ENCODE measurements around the gene THBS4. TPM values are rescaled to one million over a fixed set of nuclear protein-coding genes. Genes with fewer than 3 reads are reported as not detected.

THBS4 gene
- total RNA-seq, 6 donors from 2014 or later = 0.44 to 3.9 (median 1.2) TPM; not detected in 1

GRCh38 chr5:80034559-80034958 is 589 bp upstream of the THBS4 start:
- no peak for TF ChIP-seq POLR2A (IDR thresholded peaks at IDR 0.05)
- TF ChIP-seq EP300 (IDR thresholded peaks at IDR 0.05) = no peak
- TF ChIP-seq POLR2AphosphoS5 (IDR thresholded peaks at IDR 0.05) = no peak
- TF ChIP-seq, protein P1, sequence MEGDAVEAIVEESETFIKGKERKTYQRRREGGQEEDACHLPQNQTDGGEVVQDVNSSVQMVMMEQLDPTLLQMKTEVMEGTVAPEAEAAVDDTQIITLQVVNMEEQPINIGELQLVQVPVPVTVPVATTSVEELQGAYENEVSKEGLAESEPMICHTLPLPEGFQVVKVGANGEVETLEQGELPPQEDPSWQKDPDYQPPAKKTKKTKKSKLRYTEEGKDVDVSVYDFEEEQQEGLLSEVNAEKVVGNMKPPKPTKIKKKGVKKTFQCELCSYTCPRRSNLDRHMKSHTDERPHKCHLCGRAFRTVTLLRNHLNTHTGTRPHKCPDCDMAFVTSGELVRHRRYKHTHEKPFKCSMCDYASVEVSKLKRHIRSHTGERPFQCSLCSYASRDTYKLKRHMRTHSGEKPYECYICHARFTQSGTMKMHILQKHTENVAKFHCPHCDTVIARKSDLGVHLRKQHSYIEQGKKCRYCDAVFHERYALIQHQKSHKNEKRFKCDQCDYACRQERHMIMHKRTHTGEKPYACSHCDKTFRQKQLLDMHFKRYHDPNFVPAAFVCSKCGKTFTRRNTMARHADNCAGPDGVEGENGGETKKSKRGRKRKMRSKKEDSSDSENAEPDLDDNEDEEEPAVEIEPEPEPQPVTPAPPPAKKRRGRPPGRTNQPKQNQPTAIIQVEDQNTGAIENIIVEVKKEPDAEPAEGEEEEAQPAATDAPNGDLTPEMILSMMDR (IDR thresholded peaks at IDR 0.05) = no peak
- H3K36me3 ChIP-seq = no peaks in the 10 kb centered on the region
- WGBS, 2 donors = 32 to 37% methylated on average over 8 of the region's 8 CpGs
- H3K9me3 ChIP-seq = no peaks in the 10 kb centered on the region
- H3K4me3 ChIP-seq = peak overlapping the region in 1 of 4 donors; percentile 18
- no peak for ATAC-seq (ENCODE audit: low FRiP score in 2 of 2)
- DNase-seq = no peak
- peaks cover 0 to 21% (median 9%) of the 10 kb centered on the region in 4 donors for H3K27me3 ChIP-seq
- H3K27ac ChIP-seq = no peak overlapping the region
- H3K4me1 ChIP-seq = peaks cover 0 to 10% (median 2%) of the 10 kb centered on the region in 4 donors

DNA sequence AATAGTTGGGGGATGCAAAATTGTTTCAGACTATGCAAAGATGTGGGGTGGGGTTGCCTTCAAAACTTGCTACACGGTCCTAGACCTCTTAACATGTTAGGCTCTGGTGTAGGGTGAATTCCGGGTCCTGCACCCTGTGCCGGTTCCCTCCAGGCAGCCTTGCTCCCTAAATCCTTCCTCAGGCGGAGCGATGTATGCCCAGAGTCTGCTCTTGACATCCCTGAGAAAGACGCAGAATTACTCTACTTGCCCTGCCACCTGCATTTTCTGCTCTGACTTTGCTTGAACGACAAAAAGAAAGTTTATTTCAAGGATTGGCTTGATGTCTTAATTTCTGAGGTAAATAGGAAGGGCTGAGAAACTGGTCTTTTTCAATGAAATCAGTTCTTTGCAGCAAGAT is 691 bp downstream of the THBS4 start:
- H3K4me1 ChIP-seq = peaks cover 0 to 10% (median 2%) of the 10 kb centered on the region in 4 donors
- no peak overlapping the region for H3K4me3 ChIP-seq
- no peak for DNase-seq
- H3K27me3 ChIP-seq = peaks cover 0 to 21% (median 9%) of the 10 kb centered on the region in 4 donors
- no peaks in the 10 kb centered on the region for H3K9me3 ChIP-seq
- ATAC-seq (ENCODE audit: low FRiP score in 2 of 2) = no peak
- TF ChIP-seq EP300 (IDR thresholded peaks at IDR 0.05) (no peak), POLR2AphosphoS5 (IDR thresholded peaks at IDR 0.05) (no peak), POLR2A (IDR thresholded peaks at IDR 0.05) (no peak)
- TF ChIP-seq, protein P1 (IDR thresholded peaks at IDR 0.05) = no peak
- no peaks in the 10 kb centered on the region for H3K36me3 ChIP-seq
- H3K27ac ChIP-seq = no peak overlapping the region
- 66 to 80% methylated on average over 7 of the region's 7 CpGs for WGBS, 2 donors

- 84 to 89% methylated on average over 5 of the region's 5 CpGs for WGBS, 2 donors
- TF ChIP-seq POLR2AphosphoS5 (IDR thresholded peaks at IDR 0.05) (no peak), POLR2A (IDR thresholded peaks at IDR 0.05) (no peak), EP300 (IDR thresholded peaks at IDR 0.05) (no peak)
- TF ChIP-seq, protein P1 (IDR thresholded peaks at IDR 0.05) = no peak
- H3K4me1 ChIP-seq = peaks cover 0 to 10% (median 2%) of the 10 kb centered on the region in 4 donors
- H3K27me3 ChIP-seq = peaks cover 0 to 21% (median 9%) of the 10 kb centered on the region in 4 donors
- no peaks in the 10 kb centered on the region for H3K9me3 ChIP-seq
- no peak overlapping the region for H3K27ac ChIP-seq
- DNase-seq (no peak), ATAC-seq (ENCODE audit: low FRiP score in 2 of 2) (no peak)
- no peaks in the 10 kb centered on the region for H3K36me3 ChIP-seq
- H3K4me3 ChIP-seq = no peak overlapping the region
These were observed 1.5 kb downstream of the THBS4 start for GRCh38 chr5:80036615-80037014.

- Histone ChIP-seq H3K36me3 (no peaks in the 10 kb centered on the region), H3K4me3 (no peak overlapping the region), H3K9me3 (no peaks in the 10 kb centered on the region), H3K27me3 (peaks cover 0 to 21% (median 9%) of the 10 kb centered on the region in 4 donors), H3K4me1 (peaks cover 0 to 10% (median 2%) of the 10 kb centered on the region in 4 donors), H3K27ac (no peak overlapping the region)
- no peak for TF ChIP-seq POLR2A (IDR thresholded peaks at IDR 0.05)
- TF ChIP-seq POLR2AphosphoS5 (IDR thresholded peaks at IDR 0.05) = no peak
- no peak for TF ChIP-seq EP300 (IDR thresholded peaks at IDR 0.05)
- TF ChIP-seq, protein P1 (IDR thresholded peaks at IDR 0.05) = no peak
- DNase-seq = no peak
- ATAC-seq (ENCODE audit: low FRiP score in 2 of 2) = no peak
- 81 to 86% methylated on average over 5 of the region's 5 CpGs for WGBS, 2 donors
These were observed 2.2 kb downstream of the THBS4 start for GRCh38 chr5:80037366-80037765.

DNA sequence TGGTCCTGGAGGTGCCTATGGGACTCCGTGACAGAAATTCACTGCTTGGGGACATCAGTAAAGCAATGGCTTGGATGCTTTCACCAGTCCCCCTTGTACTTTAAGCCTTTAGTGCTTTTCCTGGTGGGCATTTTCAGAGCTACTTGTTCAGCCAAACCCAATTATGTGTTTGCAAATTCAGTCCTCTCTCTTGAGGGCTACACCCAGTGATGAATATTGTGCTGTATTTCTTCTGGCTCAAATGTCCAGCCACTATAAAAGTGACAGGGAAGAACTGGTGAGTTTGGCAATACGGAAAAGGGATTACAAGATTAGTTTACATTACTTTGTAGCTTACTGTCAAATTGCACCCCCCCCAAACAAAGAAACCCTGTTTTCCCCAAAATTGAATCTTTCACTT is 4.5 kb downstream of the THBS4 start:
- WGBS, 2 donors = 55 to 76% methylated on average over 2 of the region's 2 CpGs
- H3K27ac ChIP-seq = no peak overlapping the region
- H3K36me3 ChIP-seq = no peaks in the 10 kb centered on the region
- TF ChIP-seq, protein P1 (IDR thresholded peaks at IDR 0.05) = no peak
- H3K4me1 ChIP-seq = peaks cover 0 to 10% (median 2%) of the 10 kb centered on the region in 4 donors
- no peak overlapping the region for H3K4me3 ChIP-seq
- H3K9me3 ChIP-seq = no peaks in the 10 kb centered on the region
- H3K27me3 ChIP-seq = peaks cover 0 to 16% (median 9%) of the 10 kb centered on the region in 4 donors
- ATAC-seq (ENCODE audit: low FRiP score in 2 of 2) (no peak), DNase-seq (no peak)

Data from upper lobe of left lung (tissue), 6 donors.